BJ (cell line): Measurements from ENCODE around the gene SRSF9. TPM values are rescaled to one million over a fixed set of nuclear protein-coding genes. Genes with fewer than 3 reads are reported as not detected.
A peak's percentile ranks its signal among the peaks of the same experiment; 100 is the strongest.

Experiments used
- CTCF ChIA-PET: fragments of 350-600 bp; formaldehyde crosslinking; extraction: SDS; loops from one replicate; lab custom pipeline; 2021; ENCODE audit warnings: antibody characterized with exemption, inconsistent platforms; lab: Yijun Ruan, JAX
- POLR2A ChIA-PET: fragments of 300-600 bp; sonication (Branson Sonifier 250); formaldehyde crosslinking; extraction: SDS; loops from one replicate; lab custom pipeline; 2021; ENCODE audit warnings: antibody characterized with exemption; lab: Charles Lee
- DNase-seq: peaks from one replicate; pipeline ENCODE4 v3.0.0-alpha.2; 2011; ENCODE audit warnings: low read depth
- H3K27me3 ChIP-seq: 2 replicates; pipeline ENCODE4 v1.6.0; 2011; ENCODE audit warnings: low read length; ENCODE audit not compliant: control insufficient read depth, insufficient read depth
- H3K36me3 ChIP-seq: 2 replicates; pipeline ENCODE4 v1.5.1; 2011; ENCODE audit warnings: low read length; ENCODE audit not compliant: control insufficient read depth, insufficient read depth
- H3K4me3 ChIP-seq: 2 replicates; pipeline ENCODE4 v1.5.1; 2011; ENCODE audit warnings: low read depth, mild to moderate bottlenecking, control low read depth, low read length
- polyA plus RNA-seq: library from polyadenylated mRNA; depleted of rRNA; stranded (reverse); fragments of >200 nt; gene quantifications from 2 replicates; pipeline ENCODE4 v1.2.3, GENCODE V29; 2011
- TF ChIP-seq, protein P1 (sequence below): IDR thresholded peaks from 2 replicates; pipeline ENCODE4 v1.5.1; 2011; ENCODE audit warnings: low read depth, mild to moderate bottlenecking, control low read depth, inconsistent platforms, low read length, moderate library complexity; ENCODE audit not compliant: insufficient read depth

SRSF9 gene
- polyA plus RNA-seq, 1 experiment: 88.0 TPM

- TF ChIP-seq, protein P1, sequence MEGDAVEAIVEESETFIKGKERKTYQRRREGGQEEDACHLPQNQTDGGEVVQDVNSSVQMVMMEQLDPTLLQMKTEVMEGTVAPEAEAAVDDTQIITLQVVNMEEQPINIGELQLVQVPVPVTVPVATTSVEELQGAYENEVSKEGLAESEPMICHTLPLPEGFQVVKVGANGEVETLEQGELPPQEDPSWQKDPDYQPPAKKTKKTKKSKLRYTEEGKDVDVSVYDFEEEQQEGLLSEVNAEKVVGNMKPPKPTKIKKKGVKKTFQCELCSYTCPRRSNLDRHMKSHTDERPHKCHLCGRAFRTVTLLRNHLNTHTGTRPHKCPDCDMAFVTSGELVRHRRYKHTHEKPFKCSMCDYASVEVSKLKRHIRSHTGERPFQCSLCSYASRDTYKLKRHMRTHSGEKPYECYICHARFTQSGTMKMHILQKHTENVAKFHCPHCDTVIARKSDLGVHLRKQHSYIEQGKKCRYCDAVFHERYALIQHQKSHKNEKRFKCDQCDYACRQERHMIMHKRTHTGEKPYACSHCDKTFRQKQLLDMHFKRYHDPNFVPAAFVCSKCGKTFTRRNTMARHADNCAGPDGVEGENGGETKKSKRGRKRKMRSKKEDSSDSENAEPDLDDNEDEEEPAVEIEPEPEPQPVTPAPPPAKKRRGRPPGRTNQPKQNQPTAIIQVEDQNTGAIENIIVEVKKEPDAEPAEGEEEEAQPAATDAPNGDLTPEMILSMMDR: peak; percentile 16; the same call in 1 of the 2 replicates
- H3K27me3 ChIP-seq: no peaks in the 10 kb centered on the region
- H3K4me3 ChIP-seq: peak overlapping the region; percentile 80
- ChIA-PET POLR2A (interaction anchor here (0.5 to 1.1 kb wide), 2 partner anchors 61 to 77 kb away, joined by 4 to 7 read pairs; no protein-coding TSS in a partner anchor), CTCF (interaction anchor here (0.9 to 6.0 kb wide), 9 partner anchors 12 to 83 kb away, joined by 3 to 57 read pairs (median 5); partner anchors contain the start of gene DYNLL1)
- peaks cover 9% of the 10 kb centered on the region for H3K36me3 ChIP-seq
- DNase-seq: no peak
Observed at GRCh38 chr12:120468821-120469449, 613 bp downstream of the SRSF9 start.

GRCh38 chr12:120468325-120468820, 1.2 kb downstream of the SRSF9 start:
- TF ChIP-seq, protein P1: no peak
- peak overlapping the region; percentile 80 for H3K4me3 ChIP-seq
- ChIA-PET POLR2A (interaction anchor here (0.5 to 1.1 kb wide), 3 partner anchors 32 to 77 kb away, joined by 4 to 7 read pairs (median 7); no protein-coding TSS in a partner anchor), CTCF (interaction anchor here (0.8 to 6.0 kb wide), 7 partner anchors 11 to 182 kb away, joined by 3 to 57 read pairs (median 8); partner anchors contain the start of gene DYNLL1)
- H3K27me3 ChIP-seq: no peaks in the 10 kb centered on the region
- DNase-seq: no peak
- H3K36me3 ChIP-seq: peaks cover 12% of the 10 kb centered on the region

DNA sequence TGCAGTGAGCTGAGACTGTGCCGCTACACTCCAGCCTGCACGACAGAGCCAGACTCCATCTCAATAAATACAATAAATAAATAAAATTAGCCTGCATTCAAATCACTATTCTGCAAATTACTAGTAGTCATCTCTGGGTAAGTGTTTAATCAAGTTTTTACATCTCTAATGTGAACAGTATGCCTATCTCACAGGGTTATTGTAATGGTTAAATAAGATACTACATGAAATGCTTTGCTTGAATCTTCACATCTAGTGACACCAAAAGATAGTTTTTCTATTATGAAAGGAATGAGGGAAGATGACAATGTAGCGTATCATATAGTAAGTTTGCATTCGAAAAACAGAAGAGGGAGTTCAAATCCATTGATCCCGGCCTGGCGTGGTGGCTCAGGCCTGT, 2.1 kb downstream of the SRSF9 start:
- POLR2A ChIA-PET: interaction anchor here (0.6 to 1.0 kb wide), 2 partner anchors 26 to 69 kb away, joined by 3 read pairs; no protein-coding TSS in a partner anchor
- no peaks in the 10 kb centered on the region for H3K27me3 ChIP-seq
- TF ChIP-seq, protein P1: no peak
- H3K36me3 ChIP-seq: peaks cover 19% of the 10 kb centered on the region
- CTCF ChIA-PET: interaction anchor here (1.3 to 6.0 kb wide), 3 partner anchors 8 to 23 kb away, joined by 3 to 57 read pairs (median 13); no protein-coding TSS in a partner anchor
- DNase-seq: no peak
- no peak overlapping the region for H3K4me3 ChIP-seq

- no peak for DNase-seq
- POLR2A ChIA-PET: interaction anchor here (0.6 to 1.0 kb wide), 2 partner anchors 26 to 69 kb away, joined by 3 read pairs; no protein-coding TSS in a partner anchor
- Histone ChIP-seq H3K4me3 (no peak overlapping the region), H3K27me3 (no peaks in the 10 kb centered on the region), H3K36me3 (peaks cover 22% of the 10 kb centered on the region)
- CTCF ChIA-PET: interaction anchor here (0.6 to 6.0 kb wide), 9 partner anchors 8 to 181 kb away, joined by 3 to 57 read pairs (median 3); no protein-coding TSS in a partner anchor
- TF ChIP-seq, protein P1: peak; percentile 73
Observed at GRCh38 chr12:120466560-120467315, 2.8 kb downstream of the SRSF9 start.
